K562 treated with DMSO at 1 percent for 4 hours (cell line): ENCODE measurements around the gene ELMOD1. TPM values are rescaled to one million over a fixed set of nuclear protein-coding genes. Genes with fewer than 3 reads are reported as not detected.

Experiments used
- total RNA-seq: library from RNA; unstranded; fragments of 300-600 nt; gene quantifications from 2 replicates; pipeline ENCODE4 v1.2.3, GENCODE V29; 2022; ENCODE audit not compliant: insufficient read depth

The ELMOD1 gene
- total RNA-seq = not detected in 2 replicates

GRCh38 chr11:107590460-107591377 lies at the start of gene ELMOD1:
Gene ELMOD1, plus strand, starts transcription at chr11:107591147. Its CDS starts 27,043 bp downstream, at chr11:107618190.

GRCh38 chr11:107565219-107565937 lies 25.6 kb upstream of the ELMOD1 start, which contains the start of gene ALKBH8:
Gene ALKBH8, minus strand, starts transcription at chr11:107565735. Its CDS starts 4,842 bp downstream, at chr11:107560893.

GRCh38 chr11:107711861-107712755 lies 121.2 kb downstream of the ELMOD1 start, which contains the start of gene SLN:
Gene SLN, minus strand, starts transcription at chr11:107712056.

Other genes with a start within 250 kb of the ELMOD1 start
- 5.6 and 6.0 TPM in 2 replicates for gene CWF19L2, start 133.3 kb upstream of the ELMOD1 start, total RNA-seq
- gene ALKBH8, start 25.4 kb upstream of the ELMOD1 start, total RNA-seq = 4.1 and 5.5 TPM in 2 replicates
- gene SLN, start 120.9 kb downstream of the ELMOD1 start, total RNA-seq = not detected in 2 replicates